Measurements from ENCODE around the gene HECTD1. TPM values are rescaled to one million over a fixed set of nuclear protein-coding genes. Genes with fewer than 3 reads are reported as not detected.
A peak's percentile ranks its signal among the peaks of the same experiment; 100 is the strongest.
"Not testable (repeated sequence)": the region's sequence is repeated elsewhere in the genome, so short reads cannot be mapped to it uniquely, and the experiment has no call there.

The HECTD1 gene
- total RNA-seq, 1 experiment from 2014 or later = 123 TPM

DNA sequence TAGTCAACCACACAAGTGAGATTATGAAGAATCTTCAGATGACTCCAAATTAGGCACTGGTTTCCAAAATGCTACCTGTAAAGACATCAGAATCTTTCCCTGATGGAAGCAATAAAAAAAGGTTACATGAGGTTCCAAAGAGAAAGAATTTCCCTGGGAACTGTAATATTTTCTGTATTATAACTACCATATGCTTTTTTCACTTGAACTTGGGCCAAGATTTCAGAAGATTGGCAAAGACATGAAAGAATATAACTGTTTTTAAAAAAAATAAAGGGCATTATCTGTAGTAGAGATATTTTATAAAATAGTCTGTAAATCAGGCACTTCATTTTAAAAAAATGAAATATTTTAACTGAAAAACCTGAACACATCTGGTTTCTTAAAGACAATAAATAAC lies 12.9 kb downstream of the HECTD1 start:
- DNase-seq (ENCODE audit: low read depth) = no peak

DNA sequence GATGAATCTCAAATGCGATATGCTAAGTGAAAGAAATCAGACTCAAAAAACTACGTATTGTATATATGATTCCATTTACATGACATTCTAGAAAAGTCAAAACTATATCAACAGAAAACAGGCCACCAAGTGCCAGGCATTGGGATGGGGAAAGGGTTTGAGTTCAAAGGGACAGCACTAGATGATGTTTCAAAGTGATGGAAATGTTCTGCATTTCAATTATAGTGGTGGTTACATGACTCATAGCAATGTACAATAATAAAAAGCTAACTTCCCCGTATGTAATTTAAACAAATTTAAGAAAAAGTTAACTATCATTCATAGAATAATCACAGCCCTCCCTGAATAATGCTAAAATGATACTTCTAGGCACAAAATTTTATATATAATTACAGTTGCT lies 13.5 kb downstream of the HECTD1 start:
- DNase-seq (ENCODE audit: low read depth) = peak; percentile 33

- not testable (repeated sequence) for DNase-seq (ENCODE audit: low read depth)
Measured at GRCh38 chr14:31192544-31192943, 15.0 kb downstream of the HECTD1 start.

- no peak for DNase-seq (ENCODE audit: low read depth)
Measured at GRCh38 chr14:31190717-31191263, 16.8 kb downstream of the HECTD1 start.

- DNase-seq (ENCODE audit: low read depth) = no peak
Measured at GRCh38 chr14:31190219-31190603, 17.4 kb downstream of the HECTD1 start.

GRCh38 chr14:31189346-31190218 lies 18.0 kb downstream of the HECTD1 start:
- no peak for DNase-seq (ENCODE audit: low read depth)

- no peak for DNase-seq (ENCODE audit: low read depth)
Measured at GRCh38 chr14:31188744-31189143, 18.8 kb downstream of the HECTD1 start.

DNA sequence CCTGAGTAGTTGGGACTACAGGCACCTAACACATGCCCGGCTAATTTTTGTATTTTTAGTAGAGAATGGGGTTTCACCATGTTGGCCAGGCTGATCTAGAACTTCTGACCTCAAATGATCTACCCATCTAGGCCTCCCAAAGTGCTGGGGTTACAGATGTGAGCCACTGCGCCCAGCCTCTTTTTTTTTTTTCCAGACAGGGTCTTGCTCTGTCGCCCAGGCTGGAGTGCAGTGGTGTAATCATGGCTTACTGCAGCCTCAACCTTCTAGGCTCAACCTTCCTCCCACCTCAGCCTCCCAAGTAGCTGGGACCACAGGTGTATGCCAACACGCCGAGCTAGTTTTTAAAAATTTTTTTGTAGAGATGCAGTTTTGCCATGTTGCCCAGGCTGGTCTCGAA lies 25.6 kb downstream of the HECTD1 start:
- not testable (repeated sequence) for DNase-seq (ENCODE audit: low read depth)

DNA sequence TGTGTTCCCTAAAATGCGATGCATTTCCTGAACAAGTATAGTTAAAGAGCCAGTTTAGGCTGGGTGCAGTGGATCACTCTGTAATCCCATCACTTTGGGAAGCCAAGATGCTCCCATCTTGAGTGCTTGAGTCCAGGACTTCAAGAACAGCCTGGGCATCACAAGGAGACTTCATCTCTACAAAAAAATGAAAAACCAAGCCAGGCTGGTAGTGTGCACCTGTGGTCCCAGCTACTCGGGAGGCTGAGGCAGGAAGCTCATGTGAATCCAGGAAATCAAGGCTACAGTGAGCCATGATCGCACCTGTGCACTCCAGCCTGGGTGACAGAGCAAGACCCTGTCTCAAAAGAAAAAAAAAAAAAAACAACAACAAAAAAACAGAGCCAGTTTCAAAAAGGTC lies 26.3 kb downstream of the HECTD1 start:
- DNase-seq (ENCODE audit: low read depth) = no peak

GRCh38 chr14:31180299-31181051 lies 27.1 kb downstream of the HECTD1 start:
- DNase-seq (ENCODE audit: low read depth) = no peak

DNA sequence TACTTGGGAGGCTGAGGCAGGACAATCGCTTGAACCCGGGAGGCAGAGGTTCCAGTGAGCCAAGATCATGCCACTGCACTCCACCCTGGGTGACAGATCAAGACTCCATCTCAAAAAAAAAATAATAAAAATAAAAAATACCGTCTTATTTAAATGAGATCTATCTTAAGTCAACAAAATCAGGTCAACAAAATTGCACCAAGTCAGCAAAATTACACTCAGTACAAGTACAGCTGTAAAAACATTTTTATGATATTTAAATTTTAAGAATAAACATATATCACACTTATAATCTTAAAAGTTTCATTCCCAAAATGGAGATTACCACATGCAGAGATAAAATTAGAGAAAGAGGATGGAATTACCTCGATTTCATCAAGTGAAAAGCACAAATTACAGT lies 33.2 kb downstream of the HECTD1 start:
- DNase-seq (ENCODE audit: low read depth) = no peak

- no peak for DNase-seq (ENCODE audit: low read depth)
Measured at GRCh38 chr14:31173120-31173837, 34.3 kb downstream of the HECTD1 start.

- DNase-seq (ENCODE audit: low read depth) = peak; percentile 27
Measured at GRCh38 chr14:31172084-31172483, 35.5 kb downstream of the HECTD1 start.

- peak; percentile 31 for DNase-seq (ENCODE audit: low read depth)
Measured at GRCh38 chr14:31170411-31170810, 37.2 kb downstream of the HECTD1 start.

DNA sequence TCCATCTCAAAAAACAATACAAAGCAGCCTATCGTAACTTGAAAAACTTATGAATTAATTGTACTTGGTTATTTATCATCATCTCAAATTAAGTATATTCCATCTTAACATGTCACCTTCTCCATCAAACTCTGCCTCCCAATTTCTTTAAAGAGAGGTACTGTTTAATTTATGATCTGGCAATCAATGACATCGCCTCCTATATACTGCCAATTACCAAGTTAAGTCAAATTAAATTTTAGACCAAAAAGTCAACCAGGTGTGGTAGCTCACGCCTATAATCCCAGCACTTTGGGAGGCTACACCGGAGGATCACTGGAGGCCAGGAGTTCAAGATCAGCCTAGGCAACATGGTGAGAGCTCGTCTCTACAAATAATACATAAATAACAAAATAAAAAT lies 37.7 kb downstream of the HECTD1 start:
- DNase-seq (ENCODE audit: low read depth) = no peak

GRCh38 chr14:31167032-31167431 lies 40.6 kb downstream of the HECTD1 start:
- no peak for DNase-seq (ENCODE audit: low read depth)

DNA sequence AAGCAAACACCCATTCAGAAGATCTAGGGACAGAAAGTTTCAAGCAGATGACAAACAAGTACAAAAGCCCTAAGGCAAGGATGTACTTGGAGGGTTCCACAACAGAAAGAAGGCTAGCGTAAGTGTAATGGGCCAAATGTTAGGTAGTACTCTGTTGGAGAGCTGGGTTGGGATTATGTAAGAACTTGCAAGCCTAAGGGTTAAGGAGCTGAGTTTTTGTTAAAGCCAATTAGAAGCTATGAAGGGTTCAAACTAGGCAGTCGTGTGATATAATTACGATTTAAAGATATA lies 41.4 kb downstream of the HECTD1 start:
- DNase-seq (ENCODE audit: low read depth) = no peak

DNA sequence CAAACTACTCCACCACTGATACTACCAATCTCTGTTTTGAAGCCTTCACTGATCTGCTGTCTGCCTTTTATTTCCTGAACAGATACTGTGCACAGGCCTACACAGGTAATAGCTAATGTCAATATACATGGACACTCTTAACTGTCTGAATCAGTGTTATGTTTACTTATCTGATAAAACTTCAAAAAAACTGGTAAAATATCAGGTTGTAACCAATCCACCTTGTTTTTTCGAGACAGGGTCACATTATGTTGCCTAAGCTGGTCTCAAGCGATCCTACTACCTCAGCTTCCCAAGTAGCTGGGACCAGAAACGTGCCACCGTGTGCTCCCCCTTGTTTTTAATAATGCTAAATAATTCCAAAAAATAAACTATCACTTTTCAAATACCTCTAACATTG lies 43.5 kb downstream of the HECTD1 start:
- DNase-seq (ENCODE audit: low read depth) = no peak

- no peak for DNase-seq (ENCODE audit: low read depth)
Measured at GRCh38 chr14:31162910-31163649, 44.5 kb downstream of the HECTD1 start.

- no peak for DNase-seq (ENCODE audit: low read depth)
Measured at GRCh38 chr14:31161274-31161673, 46.3 kb downstream of the HECTD1 start.

- DNase-seq (ENCODE audit: low read depth) = peak; percentile 62
Measured at GRCh38 chr14:31159682-31160296, 47.8 kb downstream of the HECTD1 start.
